ENCODE measurements around the gene AMBRA1.

Gene AMBRA1

GRCh38 chr11:46437122-46437689, 156.6 kb downstream of the AMBRA1 start:
- DNase-seq (ENCODE audit: low read depth): no peak

GRCh38 chr11:46436113-46436512, 157.7 kb downstream of the AMBRA1 start:
- DNase-seq (ENCODE audit: low read depth): no peak

GRCh38 chr11:46435679-46436078, 158.1 kb downstream of the AMBRA1 start:
- no peak for DNase-seq (ENCODE audit: low read depth)

GRCh38 chr11:46431211-46431610, 162.6 kb downstream of the AMBRA1 start:
- DNase-seq (ENCODE audit: low read depth): no peak

GRCh38 chr11:46429717-46430116, 164.1 kb downstream of the AMBRA1 start:
- no peak for DNase-seq (ENCODE audit: low read depth)

GRCh38 chr11:46427364-46427763, 166.5 kb downstream of the AMBRA1 start:
- DNase-seq (ENCODE audit: low read depth): no peak

- no peak for DNase-seq (ENCODE audit: low read depth)
These were observed 167.4 kb downstream of the AMBRA1 start for GRCh38 chr11:46426233-46426991.

GRCh38 chr11:46422588-46422987, 171.2 kb downstream of the AMBRA1 start:
- DNase-seq (ENCODE audit: low read depth): no peak

- no peak for DNase-seq (ENCODE audit: low read depth)
These were observed 172.5 kb downstream of the AMBRA1 start for GRCh38 chr11:46421257-46421880.

- no peak for DNase-seq (ENCODE audit: low read depth)
These were observed 173.3 kb downstream of the AMBRA1 start for GRCh38 chr11:46420513-46420912.

GRCh38 chr11:46418751-46419150, 175.1 kb downstream of the AMBRA1 start:
- DNase-seq (ENCODE audit: low read depth): no peak

GRCh38 chr11:46417711-46418110, 176.1 kb downstream of the AMBRA1 start:
- no peak for DNase-seq (ENCODE audit: low read depth)

GRCh38 chr11:46414879-46415278, 178.9 kb downstream of the AMBRA1 start:
- DNase-seq (ENCODE audit: low read depth): no peak

GRCh38 chr11:46414466-46414796, 179.4 kb downstream of the AMBRA1 start:
- DNase-seq (ENCODE audit: low read depth): no peak

- no peak for DNase-seq (ENCODE audit: low read depth)
These were observed 179.9 kb downstream of the AMBRA1 start for GRCh38 chr11:46413760-46414465.

- DNase-seq (ENCODE audit: low read depth): no peak
These were observed 183.8 kb downstream of the AMBRA1 start for GRCh38 chr11:46410021-46410420.

GRCh38 chr11:46408407-46408986, 185.3 kb downstream of the AMBRA1 start:
- DNase-seq (ENCODE audit: low read depth): no peak

- no peak for DNase-seq (ENCODE audit: low read depth)
These were observed 186.2 kb downstream of the AMBRA1 start for GRCh38 chr11:46407635-46408034.

- no peak for DNase-seq (ENCODE audit: low read depth)
These were observed 189.3 kb downstream of the AMBRA1 start for GRCh38 chr11:46404476-46405017.

GRCh38 chr11:46402957-46403902, 190.6 kb downstream of the AMBRA1 start:
- DNase-seq (ENCODE audit: low read depth): no peak

- DNase-seq (ENCODE audit: low read depth): no peak
These were observed 196.3 kb downstream of the AMBRA1 start for GRCh38 chr11:46397526-46397925.
